Measurements from ENCODE around the gene ARHGEF7.

ARHGEF7 gene

DNA sequence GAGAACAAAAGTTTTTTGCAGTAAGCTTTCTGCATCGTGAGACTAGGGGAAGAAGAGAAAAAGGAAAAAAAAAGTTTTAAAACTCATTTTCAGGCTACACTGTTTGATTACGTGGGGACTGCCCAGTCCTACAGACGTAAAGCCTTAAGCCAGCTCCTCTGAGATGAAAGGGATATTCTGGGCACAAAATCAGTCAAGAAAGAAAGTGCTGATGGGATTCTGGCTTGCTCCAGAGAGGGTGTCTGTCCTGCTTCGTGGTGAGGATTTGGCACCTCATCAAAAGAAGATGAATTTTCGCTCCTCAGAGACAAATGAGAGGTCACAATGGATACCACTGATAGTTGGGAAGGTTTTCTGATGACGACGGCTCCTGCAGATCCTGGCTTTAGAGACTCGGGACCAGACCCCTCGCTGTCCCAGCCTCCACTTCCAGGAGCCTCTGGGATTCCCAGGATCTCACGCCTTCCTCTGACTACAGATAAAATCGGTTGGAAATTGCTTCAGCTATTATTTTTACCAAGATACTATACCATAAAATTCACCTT is 215.0 kb downstream of the ARHGEF7 start:
- FAIRE-seq = no peak

DNA sequence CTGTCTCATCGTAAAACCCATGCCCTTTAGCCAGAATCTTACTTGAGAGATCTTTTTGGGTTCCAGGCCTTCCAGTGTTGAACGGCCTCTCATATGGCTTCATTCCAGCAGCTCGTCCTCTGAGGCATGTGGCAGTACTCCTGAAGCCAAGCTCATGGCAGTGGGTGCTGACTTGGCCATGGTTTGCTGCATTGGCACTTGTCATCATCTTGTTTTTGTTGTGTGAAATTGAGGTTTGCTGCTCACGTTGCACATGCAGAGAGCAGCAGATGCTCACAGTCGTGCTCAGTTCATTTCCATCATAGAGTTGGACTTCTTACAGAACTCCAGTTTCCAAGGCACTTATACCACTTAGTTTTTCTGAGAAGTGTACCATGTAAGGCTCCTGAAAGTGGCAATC is 220.2 kb downstream of the ARHGEF7 start:
- FAIRE-seq = no peak

DNA sequence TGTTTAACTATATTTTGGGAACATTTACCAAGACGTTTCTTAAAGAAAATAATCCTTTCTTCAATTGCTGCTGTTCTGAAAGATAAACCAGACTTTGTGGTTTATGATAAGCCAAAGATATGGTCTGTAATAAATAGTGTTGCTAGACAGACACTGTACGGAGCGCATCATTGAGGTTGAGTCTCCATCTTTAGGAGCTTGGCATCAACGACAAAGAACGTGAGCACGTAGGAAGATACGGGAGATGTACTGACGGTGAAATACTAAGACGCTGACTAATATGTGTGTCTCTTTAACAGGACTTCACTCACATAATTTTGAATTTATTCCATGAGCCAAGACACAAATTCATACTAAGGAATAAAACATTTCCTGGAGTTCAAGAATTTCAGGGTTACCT is 221.6 kb downstream of the ARHGEF7 start:
- no peak for FAIRE-seq

DNA sequence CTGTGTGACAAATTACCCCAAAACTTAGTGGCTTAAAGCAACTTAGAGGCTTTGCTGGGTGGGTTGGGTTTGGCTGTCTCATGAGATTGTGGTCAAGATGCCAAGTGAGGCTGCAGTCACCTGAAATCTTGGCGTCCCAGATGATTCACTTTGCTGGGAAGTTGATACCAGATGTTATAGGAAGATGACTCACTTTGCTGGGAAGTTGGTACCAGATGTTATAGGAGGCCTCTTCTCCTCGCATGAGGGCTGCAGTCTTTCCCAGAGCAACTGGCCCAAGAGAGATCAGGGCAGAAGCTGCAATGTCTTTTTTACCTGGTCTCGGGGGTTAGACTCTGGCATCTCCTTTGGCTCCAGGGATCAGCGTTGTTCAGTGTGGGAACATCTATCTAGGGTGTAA is 222.1 kb downstream of the ARHGEF7 start:
- FAIRE-seq = no peak

DNA sequence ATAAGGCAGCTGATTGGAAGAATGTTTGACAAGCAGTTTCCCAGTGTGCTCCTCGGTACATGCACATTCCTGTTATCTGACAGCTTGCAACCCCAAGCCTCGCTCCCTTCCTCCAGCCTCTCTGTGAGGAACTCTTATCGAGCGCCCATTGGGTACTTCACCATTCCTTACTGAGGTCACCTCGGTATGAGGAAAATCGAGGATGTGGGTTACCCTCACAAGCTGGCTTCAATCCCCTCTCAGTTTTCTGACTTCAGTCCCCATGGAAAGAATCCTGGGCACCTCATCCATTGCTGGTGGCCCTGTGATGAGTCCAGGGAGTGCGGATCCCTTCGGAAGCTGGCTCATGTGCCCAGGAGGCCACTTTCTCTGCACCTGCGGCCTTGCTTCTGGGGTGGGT is 222.6 kb downstream of the ARHGEF7 start:
- FAIRE-seq = no peak

DNA sequence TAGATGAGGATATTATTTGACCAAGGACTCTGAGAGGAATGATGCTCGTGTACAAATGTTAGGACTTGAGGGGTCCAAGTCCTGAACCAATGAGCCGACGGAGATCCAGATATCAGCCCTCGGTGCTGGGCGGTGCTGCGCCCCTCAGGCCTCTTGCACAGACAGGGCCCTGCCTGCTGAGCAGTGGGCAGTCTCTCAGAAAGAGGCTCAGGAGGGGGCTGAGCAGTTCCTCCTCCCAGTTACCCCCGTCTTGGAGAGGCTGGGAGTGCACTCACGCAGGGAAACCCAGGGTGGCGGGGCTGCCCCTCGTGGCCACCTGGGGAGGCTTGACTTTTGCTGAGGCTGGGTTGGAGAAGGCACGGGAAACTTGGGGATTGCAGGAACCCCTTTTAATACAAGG is 223.7 kb downstream of the ARHGEF7 start:
- no peak for FAIRE-seq

DNA sequence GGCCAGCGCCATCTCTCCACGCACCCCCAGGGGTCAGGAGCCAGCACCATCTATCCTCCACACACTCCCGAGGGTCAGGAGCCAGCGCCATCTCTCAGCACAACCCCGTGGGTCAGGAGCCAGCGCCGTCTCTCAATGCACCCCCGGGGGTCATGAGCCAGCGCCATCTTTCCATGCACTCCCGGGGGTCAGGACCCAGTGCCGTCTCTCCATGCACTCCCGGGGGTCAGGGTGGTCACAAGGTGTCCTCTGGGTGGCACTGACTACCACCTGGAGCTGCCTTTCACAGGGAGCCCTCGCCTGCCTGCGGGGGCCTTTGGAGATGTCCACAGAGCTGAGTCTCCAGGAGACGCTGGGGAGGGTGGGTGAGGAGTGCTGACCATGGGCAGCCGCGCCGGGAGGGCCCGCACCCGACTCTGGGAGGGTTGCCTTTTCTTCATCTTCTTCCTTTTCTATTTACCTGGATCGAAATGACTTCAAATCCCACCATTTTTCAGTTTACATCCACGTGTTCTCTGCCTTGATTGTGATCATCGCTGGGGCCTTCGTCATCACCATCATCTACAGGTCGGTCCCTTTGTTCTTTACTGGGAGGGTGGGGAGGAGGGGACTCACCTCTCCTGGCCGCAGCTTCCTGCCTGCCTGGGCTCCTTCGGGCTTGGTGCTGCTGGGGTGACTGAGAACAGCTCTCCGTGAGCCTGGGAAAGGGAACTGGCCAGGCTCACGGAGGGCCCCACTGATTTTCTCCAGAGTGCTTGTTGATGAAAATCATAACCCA is 224.4 kb downstream of the ARHGEF7 start:
- FAIRE-seq = no peak

DNA sequence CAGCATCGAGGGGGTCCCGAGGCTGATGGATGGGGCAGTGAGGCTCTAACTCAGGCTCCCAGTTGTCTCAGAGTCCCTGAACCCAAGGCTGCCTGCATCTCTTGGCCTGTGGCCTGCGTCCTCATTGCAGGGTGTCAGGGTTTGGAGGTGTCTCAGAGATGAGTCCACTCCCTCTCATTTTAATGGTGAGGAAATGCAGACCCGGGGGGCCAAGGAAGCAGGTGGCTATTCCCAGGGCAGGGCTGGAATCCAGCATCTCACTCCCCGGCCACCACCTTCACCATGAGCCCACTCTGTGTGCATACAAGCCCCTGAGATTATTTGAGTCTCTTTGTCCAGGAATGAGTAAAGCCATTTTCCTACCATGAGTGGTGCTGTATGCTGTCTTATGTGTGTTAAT is 226.8 kb downstream of the ARHGEF7 start:
- FAIRE-seq = no peak

DNA sequence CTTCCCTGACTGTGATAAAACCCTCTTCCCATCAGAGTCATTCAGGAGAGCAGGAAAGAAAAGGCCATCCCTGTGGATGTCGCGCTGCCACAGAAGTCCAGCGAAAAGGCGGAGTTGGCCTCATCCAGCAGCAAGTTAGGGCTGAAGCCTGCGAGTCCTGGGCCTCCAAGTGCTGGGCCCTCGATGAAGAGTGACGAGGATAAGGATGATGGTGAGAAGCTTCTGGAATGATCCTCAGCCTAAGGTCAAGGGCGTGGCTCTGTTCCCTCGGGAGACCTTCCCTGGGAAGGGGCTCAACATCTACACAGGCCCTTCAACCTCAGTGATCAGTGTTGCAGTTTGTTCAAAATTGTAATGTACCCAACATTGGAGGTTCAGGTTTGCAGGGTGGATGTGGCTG is 227.6 kb downstream of the ARHGEF7 start:
- no peak for FAIRE-seq

DNA sequence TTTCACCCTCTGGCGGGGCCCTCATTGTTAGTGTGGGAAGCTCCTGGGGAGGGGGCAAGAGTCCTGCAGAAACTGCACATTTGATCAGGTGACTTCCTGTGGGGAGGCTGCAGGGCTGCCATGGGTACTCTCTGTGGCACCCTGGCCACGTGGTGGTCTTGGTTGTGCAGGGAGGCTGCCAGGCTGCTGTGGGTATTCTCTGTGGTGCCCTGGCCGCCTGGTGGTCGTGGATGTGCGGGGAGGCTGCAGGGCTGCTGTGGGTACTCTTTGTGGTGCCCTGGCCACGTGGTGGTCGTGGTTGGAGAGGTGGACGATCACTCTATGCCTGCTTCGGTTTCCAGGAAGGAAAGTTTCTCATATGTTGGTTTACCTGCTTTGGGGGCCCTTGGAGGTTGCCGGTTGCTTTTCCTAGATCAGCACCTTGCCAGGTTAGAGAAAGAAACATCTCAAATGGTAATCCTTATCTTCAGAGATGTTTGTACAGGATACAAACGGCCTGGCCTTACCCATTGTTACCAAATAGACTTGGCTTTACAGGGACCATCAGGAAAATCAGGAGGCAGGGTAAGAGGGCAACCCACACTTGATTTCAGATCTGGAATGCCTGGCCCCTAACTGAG is 228.2 kb downstream of the ARHGEF7 start:
- no peak for FAIRE-seq

DNA sequence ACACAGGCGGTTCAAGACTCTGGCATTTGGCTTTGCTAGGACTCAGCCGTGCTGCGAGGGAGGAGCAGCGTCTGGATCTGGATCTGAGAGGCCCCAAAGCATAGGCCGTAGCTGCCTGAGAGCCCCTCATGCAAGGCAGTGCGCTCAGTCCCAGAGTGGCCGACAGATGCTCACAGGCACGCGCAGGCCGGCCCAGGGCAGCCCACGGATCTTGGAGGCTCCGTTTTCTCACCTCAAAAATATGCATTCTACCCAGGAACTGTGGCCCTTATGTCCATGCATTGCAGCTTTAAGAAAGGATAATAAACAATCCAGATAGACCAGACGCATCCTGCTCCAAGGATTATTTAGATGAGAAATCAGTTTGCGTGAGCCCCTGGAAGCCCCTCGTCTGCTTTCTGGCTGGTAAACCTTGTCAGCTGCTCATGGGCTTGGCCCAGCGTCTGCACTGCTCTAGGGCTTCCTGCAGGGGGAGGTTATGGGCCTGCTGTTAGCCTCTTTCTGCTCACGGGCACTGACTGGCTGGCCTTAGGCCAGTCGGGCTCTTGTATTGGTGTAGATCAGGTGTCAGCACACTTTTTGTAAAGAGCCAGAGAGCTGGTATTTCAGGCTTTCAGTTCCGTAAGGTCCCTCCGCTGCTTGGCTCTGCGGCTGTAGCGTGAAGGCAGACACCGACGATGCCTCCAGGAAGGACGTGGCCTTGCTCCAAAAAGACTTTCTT is 229.5 kb downstream of the ARHGEF7 start:
- FAIRE-seq = no peak

DNA sequence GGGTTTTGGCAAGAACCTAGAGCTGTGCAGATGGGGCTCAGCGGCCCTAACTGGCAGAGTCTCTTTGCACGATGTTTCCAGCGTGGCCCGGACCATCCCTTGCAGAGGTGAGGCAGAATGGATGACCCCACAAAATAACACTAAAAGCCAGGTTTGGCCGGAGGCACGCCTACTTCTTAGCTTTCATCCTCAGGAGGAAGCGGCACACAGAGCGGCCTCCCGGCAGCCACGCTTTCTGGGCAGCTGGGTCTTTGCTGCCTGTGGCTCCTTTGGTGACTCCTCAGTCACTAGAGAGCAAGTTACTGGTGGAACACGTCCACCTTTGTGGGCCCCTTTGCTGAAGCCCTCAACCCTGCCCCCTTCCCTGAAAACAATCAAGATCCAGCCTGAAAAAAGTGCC is 230.6 kb downstream of the ARHGEF7 start:
- no peak for FAIRE-seq

DNA sequence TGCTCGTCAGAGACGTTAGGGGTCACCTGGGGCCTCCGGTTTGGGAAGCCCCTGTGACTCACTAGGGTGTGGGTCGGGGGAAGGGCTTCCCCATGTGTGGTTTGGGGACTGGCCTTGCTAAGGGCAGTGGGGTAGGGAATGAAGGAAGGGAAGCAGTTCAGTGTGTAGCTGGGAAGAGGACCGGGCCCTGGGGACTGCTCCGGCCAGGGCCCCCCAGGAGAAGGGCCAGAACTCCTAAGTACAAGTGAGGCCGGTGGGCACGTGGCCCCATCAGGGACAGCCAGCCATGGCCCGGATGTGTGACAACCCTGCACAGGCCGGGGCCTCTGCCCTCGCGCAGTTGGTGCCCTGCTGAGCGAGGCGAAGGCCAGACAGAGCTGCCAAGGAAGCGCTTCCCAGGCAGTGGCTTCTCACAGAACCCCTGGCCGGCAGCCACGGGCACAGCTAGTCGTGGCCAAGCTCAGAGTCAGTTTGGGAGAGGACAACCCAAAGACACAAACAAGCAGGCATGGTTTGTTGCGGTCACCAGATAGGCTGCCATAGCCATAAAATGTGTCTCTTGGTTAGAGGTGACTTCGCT is 231.1 kb downstream of the ARHGEF7 start:
- no peak for FAIRE-seq

DNA sequence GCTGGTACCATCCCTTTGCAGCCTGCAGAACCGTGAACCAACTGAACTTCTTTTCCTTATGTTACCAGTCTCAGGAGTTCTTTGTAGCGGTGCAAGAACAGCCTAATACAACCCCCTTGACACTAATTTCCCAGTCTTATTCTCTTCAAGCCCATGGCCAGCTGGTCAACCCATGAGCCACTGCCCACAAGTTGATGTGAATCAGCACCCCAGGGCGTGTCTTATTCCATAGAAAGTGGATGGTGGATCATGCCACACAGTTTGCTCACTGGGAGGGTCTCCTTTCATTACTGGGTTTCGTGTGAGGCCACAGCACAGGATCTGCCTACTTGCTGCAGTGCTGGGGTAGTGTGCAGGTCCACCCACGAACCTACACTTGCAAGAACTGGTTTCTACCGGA is 232.3 kb downstream of the ARHGEF7 start:
- no peak for FAIRE-seq

DNA sequence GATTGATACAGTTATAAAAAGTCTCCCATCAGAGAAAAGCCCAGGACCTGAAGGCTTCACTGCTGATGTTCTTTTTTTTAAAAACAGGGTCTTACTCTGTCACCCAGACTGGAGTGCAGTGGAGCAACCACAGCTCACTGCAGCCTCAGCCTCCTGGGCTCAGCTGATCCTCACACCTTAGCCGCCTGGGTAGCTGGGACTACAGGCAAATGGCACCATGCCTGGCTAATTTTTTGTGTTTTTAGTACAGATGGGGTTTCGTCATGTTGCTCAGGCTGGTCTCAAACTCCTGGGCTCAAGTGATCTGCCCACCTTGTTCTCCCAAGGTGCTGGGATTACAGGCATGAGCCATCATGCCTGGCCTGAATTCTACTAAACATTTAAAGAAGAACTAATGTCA is 238.4 kb downstream of the ARHGEF7 start:
- FAIRE-seq = no peak

DNA sequence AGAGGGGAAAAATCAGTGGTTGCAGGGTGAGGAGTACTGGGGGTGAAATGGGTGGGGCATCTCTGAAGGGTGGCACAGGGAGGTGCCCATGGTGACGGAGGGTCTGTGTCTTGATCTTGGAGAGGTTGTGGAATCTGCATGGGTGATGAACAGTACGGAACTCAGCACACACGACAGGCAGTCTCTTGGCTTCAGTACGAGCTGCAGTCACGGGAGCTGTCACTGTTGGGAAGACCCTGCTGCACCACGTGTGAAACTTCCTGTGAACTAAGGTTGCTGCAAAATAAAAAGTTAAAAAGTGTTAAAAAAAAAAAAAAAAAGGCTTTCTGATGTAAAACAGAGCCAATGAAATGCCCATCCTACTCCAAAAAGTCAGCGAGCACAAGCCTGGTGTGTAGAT is 239.7 kb downstream of the ARHGEF7 start:
- no peak for FAIRE-seq

Measured in islet of Langerhans (tissue), 1 donor.